ENCODE data around the gene CAMK1.

- TF ChIP-seq CTCF (IDR thresholded peaks at IDR 0.05; ENCODE audit: low read depth, low read length, poor library complexity, severe bottlenecking) (no peak), EZH2phosphoT487 (IDR thresholded peaks at IDR 0.05; ENCODE audit: borderline replicate concordance, low read length) (no peak)
These were observed 42.0 kb downstream of the CAMK1 start for GRCh38 chr3:9727743-9728142.
